Effector memory CD4-positive, alpha-beta T cell (primary cell): Measurements from ENCODE around the gene BCOR.

ENCODE experiments used
- DNase-seq, 3 donors: peaks; one replicate each; pipeline ENCODE4 v3.0.0-alpha.2; 2020
- H3K27ac ChIP-seq: 2 replicates; pipeline ENCODE4 v1.7.0; 2013; ENCODE audit warnings: mild to moderate bottlenecking, low read length, moderate library complexity; ENCODE audit not compliant: insufficient read depth, poor library complexity, severe bottlenecking
- H3K27me3 ChIP-seq: replicated peaks from 2 replicates; pipeline ENCODE4 v1.7.0; 2013; ENCODE audit warnings: mild to moderate bottlenecking, low read length; ENCODE audit not compliant: insufficient read depth, control insufficient read depth, poor library complexity, severe bottlenecking
- H3K36me3 ChIP-seq: 2 replicates; pipeline ENCODE4 v1.7.0; 2013; ENCODE audit warnings: mild to moderate bottlenecking, low read length, moderate library complexity; ENCODE audit not compliant: control insufficient read depth, insufficient read depth
- H3K4me1 ChIP-seq: 2 replicates; pipeline ENCODE4 v1.7.0; 2013; ENCODE audit warnings: low read length, mild to moderate bottlenecking; ENCODE audit not compliant: control insufficient read depth, insufficient read depth, poor library complexity, severe bottlenecking
- H3K4me3 ChIP-seq: 2 replicates; pipeline ENCODE4 v1.7.0; 2013; ENCODE audit warnings: low read length, low read depth, mild to moderate bottlenecking; ENCODE audit not compliant: insufficient read depth, poor library complexity, severe bottlenecking
- H3K9me3 ChIP-seq: 2 replicates; pipeline ENCODE4 v1.7.0; 2013; ENCODE audit warnings: mild to moderate bottlenecking, low read length, moderate library complexity; ENCODE audit not compliant: control insufficient read depth

Gene BCOR

GRCh38 chrX:40091691-40092421 is 5.9 kb downstream of the BCOR start:
- no peak for DNase-seq
- Histone ChIP-seq H3K9me3 (no peaks in the 10 kb centered on the region), H3K36me3 (no peaks in the 10 kb centered on the region), H3K27ac (no peak overlapping the region), H3K4me3 (no peak overlapping the region), H3K4me1 (peaks cover 30% of the 10 kb centered on the region), H3K27me3 (no peaks in the 10 kb centered on the region)

DNA sequence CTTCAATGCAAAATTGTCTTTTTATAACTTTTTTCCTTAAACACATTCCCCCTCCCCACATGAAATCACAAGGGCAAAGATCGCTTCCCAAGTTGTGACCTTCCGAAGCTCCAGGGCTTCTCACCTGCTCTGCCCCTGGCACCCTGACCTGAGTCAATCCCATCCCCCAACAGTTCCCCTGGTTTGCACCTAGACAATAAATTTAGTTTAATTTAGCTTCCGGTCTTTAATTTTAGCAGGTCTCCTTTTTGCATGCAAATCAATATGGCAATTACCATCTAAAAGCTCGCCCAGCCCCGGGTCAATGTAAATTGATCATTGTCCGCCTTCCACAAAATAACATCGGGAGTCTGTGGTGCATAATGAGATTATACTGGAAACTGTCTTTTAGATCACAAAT is 6.8 kb downstream of the BCOR start:
- Histone ChIP-seq H3K36me3 (no peaks in the 10 kb centered on the region), H3K27me3 (no peaks in the 10 kb centered on the region), H3K9me3 (no peaks in the 10 kb centered on the region), H3K4me1 (peaks cover 32% of the 10 kb centered on the region), H3K4me3 (no peak overlapping the region), H3K27ac (no peak overlapping the region)
- DNase-seq, result no peak

GRCh38 chrX:40090050-40090804 is 7.5 kb downstream of the BCOR start:
- H3K36me3 ChIP-seq, result no peaks in the 10 kb centered on the region
- peak overlapping the region; percentile 39 for H3K4me3 ChIP-seq
- no peak overlapping the region for H3K27ac ChIP-seq
- no peak for DNase-seq
- H3K9me3 ChIP-seq, result no peaks in the 10 kb centered on the region
- H3K27me3 ChIP-seq, result no peaks in the 10 kb centered on the region
- peaks cover 32% of the 10 kb centered on the region for H3K4me1 ChIP-seq

DNA sequence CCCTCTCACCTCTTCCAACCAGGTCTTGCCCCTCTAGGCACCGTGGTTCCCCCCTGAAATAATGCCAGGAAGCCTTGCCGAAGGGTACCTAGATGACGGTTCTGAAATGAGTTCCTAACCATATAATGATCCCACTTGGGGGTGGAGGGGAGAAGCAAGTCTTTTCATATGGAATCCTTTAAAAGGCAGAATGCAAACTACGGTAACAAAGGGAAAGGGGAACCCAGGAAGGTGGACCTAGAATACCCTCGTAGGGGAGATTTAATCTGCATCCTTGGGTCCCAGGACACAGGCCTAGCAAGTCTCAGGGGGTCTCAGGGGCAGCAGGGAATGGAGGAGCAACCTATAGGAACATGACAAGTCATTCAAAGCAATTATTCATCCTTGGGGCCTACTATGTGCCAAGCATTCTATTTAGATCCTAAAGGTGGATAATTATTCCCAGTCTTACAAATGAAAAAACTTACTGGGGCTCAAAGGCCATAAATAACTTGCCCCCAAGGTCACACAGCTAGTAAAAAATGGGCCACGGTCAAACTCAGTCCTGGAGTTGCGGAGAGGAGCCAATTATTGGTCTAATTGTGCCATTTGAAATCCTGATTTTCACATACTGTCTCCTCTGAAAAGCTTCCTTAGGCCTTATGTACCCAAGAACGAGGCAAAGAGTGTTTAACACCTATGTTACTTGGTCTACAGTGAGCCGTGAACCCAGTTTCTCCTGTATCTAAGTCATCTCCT is 8.8 kb downstream of the BCOR start:
- no peaks in the 10 kb centered on the region for H3K9me3 ChIP-seq
- H3K27ac ChIP-seq, result no peak overlapping the region
- H3K4me3 ChIP-seq, result no peak overlapping the region
- no peaks in the 10 kb centered on the region for H3K27me3 ChIP-seq
- DNase-seq, result no peak
- H3K4me1 ChIP-seq, result peaks cover 31% of the 10 kb centered on the region
- no peaks in the 10 kb centered on the region for H3K36me3 ChIP-seq

GRCh38 chrX:40088299-40088625 is 9.5 kb downstream of the BCOR start:
- no peaks in the 10 kb centered on the region for H3K9me3 ChIP-seq
- peaks cover 26% of the 10 kb centered on the region for H3K4me1 ChIP-seq
- H3K27me3 ChIP-seq, result no peaks in the 10 kb centered on the region

DNA sequence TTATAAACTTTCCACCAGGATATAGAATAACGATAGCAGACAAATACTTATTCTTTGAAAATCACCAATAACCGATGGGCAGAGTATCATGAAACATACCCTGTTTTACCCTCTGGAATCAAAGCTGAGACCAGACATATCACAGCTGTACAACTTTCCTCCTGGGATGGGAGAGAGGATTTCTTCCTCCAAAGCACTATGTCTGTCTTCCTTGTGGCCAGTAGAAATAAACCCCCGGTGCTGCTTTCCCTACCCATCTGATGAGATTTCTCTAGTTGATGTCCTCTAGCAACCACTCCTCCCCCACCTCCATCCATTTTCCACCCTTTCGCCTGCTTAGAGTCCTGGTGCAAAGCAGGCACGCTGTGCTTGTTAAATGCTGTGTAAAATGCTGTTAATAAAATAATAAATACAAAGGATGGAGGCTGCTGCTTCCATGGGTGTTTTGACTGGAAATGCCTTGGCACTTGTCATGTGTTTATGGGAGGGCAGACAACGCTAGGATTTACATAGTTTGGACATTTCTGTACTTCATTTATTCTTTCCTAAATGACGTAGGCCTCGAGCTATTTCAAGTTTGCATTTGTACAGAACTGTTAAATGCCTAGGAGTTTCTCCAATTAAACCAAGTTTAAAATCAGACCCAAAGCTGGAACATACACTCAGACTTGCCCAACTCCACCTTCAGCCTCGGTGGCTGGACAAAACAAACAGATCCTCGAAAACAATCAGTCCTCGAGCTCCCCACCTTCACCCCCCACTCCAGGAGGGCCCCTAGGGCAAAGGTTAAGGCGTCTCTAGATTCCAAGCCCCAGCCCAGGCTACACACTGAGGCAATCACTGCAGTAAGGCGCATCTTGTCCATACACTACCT is 10.1 kb downstream of the BCOR start:
- Histone ChIP-seq H3K4me1 (peaks cover 30% of the 10 kb centered on the region), H3K9me3 (no peaks in the 10 kb centered on the region)

More at GRCh38 chrX:40088299-40088625, 9.5 kb downstream of the BCOR start:
- Histone ChIP-seq H3K4me3 (no peak overlapping the region), H3K36me3 (no peaks in the 10 kb centered on the region), H3K27ac (no peak overlapping the region)
- DNase-seq, result no peak

DNA sequence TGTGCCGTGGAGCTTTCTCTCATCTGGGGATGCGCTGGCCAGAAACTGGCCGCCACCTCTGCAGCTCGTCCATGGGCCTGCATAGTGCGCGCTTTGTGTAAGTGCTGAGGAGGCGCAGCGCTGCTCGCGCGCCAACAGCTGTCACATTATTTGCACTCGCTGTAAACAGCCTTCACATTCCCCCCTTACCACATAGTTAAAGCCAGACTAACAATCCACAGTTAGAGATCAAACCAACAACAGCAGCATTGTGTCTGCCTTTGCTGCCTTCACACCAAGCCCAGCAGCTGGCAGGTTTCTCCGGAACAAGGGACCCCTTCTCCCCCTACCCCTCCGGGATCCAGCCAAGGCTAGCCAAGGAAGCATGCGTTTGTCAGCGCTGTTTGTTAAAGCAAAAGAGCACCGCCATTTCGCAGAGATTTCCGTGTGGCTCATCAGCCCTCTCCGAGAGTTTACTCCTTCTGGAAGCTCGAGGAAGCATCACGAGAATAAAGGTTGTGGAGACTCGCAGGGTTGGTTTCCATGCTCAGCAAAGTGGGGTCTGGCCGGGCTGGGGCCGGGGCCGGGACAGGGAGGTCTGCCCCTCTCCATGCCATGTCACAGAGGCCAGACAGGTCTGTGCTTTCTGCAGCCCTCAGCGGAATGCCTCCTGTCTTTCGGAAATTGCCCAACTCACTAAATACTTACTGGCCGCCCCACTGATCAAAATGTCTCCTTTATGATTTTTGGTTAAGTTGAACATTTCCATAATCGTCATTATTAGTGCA is 11.0 kb downstream of the BCOR start:
- no peak for DNase-seq
- Histone ChIP-seq H3K4me3 (no peak overlapping the region), H3K4me1 (peaks cover 30% of the 10 kb centered on the region), H3K27me3 (no peaks in the 10 kb centered on the region), H3K9me3 (no peaks in the 10 kb centered on the region), H3K36me3 (no peaks in the 10 kb centered on the region), H3K27ac (no peak overlapping the region)

More for the DNA sequence above, 10.1 kb downstream of the BCOR start:
- Histone ChIP-seq H3K4me3 (no peak overlapping the region), H3K27me3 (no peaks in the 10 kb centered on the region), H3K27ac (no peak overlapping the region), H3K36me3 (no peaks in the 10 kb centered on the region)
- DNase-seq, result no peak

DNA sequence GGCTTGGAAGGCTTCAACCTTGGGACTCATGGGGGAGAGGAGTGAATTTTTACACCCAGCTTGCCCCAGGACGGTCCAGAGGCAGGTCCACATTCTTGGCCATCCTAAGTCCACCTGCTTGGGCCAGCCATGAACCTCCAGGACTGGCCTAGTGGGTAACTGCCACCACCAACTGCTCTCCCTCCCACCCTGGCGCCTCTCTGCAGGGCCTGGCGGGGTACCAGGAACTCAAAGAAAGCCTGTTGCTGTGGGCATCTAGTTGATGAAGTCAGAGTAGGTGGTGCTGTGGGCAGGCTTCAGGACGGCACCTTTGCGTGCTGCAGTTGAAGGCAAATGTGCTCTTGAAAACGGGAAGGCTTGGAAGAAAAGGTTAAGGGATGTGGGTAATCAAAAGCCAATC is 12.0 kb downstream of the BCOR start:
- DNase-seq, result no peak
- Histone ChIP-seq H3K4me3 (no peak overlapping the region), H3K36me3 (no peaks in the 10 kb centered on the region), H3K9me3 (no peaks in the 10 kb centered on the region), H3K27me3 (no peaks in the 10 kb centered on the region), H3K27ac (no peak overlapping the region), H3K4me1 (peaks cover 24% of the 10 kb centered on the region)

- Histone ChIP-seq H3K9me3 (no peaks in the 10 kb centered on the region), H3K4me3 (no peak overlapping the region), H3K4me1 (peaks cover 21% of the 10 kb centered on the region), H3K27me3 (no peaks in the 10 kb centered on the region), H3K27ac (no peak overlapping the region), H3K36me3 (no peaks in the 10 kb centered on the region)
- no peak for DNase-seq
These were observed 12.6 kb downstream of the BCOR start for GRCh38 chrX:40085102-40085551.
